Brain microvascular endothelial cell (primary cell): ENCODE results near the gene TANK.

Source experiments
- DNase-seq: peaks from one replicate; pipeline ENCODE4 v3.0.0-alpha.2; 2020
- H3K27ac ChIP-seq: fragments of 250-450 bp; sonication (Bioruptor Pico); 2 replicates; pipeline ENCODE4 v1.5.1; 2020; ENCODE audit warnings: mild to moderate bottlenecking, moderate library complexity
- H3K27me3 ChIP-seq: fragments of 250-450 bp; sonication (Bioruptor Pico); replicated peaks from 2 replicates; pipeline ENCODE4 v1.5.1; 2020; ENCODE audit warnings: mild to moderate bottlenecking
- H3K36me3 ChIP-seq: fragments of 250-450 bp; sonication (Bioruptor Pico); replicated peaks from 2 replicates; pipeline ENCODE4 v1.5.1; 2020; ENCODE audit warnings: mild to moderate bottlenecking
- H3K4me3 ChIP-seq: 2 replicates; pipeline ENCODE4 v1.5.1; 2011; ENCODE audit warnings: low read depth, mild to moderate bottlenecking, control low read depth, low read length, moderate library complexity
- in situ Hi-C: cut with HindIII; loops from 2 replicates; pipeline ENCODE4 v1.10.0; 2017; ENCODE audit warnings: low sequenced_read_pairs, low pct_ligation_motif_present
- TF ChIP-seq, protein P1 (sequence below): IDR thresholded peaks from 2 replicates; pipeline ENCODE4 v1.5.1; 2011; ENCODE audit warnings: low read depth, mild to moderate bottlenecking, moderate library complexity, low read length, control low read depth, inconsistent platforms; ENCODE audit errors: missing control alignments

TANK gene

DNA sequence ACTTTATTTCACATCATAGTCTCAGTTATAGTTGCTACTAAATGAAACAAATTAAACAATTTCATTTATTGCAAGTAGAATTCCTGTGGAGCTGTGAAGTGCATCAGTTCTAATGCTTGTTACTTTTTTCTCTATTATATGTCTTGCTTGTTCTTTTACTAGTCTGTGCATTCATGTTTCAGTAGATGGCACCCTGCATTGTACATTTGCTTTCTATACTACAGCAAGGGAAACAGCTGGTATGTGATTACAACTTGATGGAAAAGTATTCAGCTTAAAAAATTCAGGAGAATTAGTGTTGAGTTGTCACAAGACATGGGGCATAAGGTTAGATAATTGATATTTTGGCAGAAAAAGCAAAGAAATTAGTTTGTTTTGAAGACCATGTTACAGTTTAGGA lies 72.3 kb downstream of the TANK start:
- TF ChIP-seq, protein P1, sequence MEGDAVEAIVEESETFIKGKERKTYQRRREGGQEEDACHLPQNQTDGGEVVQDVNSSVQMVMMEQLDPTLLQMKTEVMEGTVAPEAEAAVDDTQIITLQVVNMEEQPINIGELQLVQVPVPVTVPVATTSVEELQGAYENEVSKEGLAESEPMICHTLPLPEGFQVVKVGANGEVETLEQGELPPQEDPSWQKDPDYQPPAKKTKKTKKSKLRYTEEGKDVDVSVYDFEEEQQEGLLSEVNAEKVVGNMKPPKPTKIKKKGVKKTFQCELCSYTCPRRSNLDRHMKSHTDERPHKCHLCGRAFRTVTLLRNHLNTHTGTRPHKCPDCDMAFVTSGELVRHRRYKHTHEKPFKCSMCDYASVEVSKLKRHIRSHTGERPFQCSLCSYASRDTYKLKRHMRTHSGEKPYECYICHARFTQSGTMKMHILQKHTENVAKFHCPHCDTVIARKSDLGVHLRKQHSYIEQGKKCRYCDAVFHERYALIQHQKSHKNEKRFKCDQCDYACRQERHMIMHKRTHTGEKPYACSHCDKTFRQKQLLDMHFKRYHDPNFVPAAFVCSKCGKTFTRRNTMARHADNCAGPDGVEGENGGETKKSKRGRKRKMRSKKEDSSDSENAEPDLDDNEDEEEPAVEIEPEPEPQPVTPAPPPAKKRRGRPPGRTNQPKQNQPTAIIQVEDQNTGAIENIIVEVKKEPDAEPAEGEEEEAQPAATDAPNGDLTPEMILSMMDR: no peak
- Histone ChIP-seq H3K4me3 (no peak overlapping the region), H3K27me3 (no peaks in the 10 kb centered on the region), H3K27ac (no peak overlapping the region), H3K36me3 (no peaks in the 10 kb centered on the region)
- DNase-seq: no peak
- in situ Hi-C loops: no loop called here

DNA sequence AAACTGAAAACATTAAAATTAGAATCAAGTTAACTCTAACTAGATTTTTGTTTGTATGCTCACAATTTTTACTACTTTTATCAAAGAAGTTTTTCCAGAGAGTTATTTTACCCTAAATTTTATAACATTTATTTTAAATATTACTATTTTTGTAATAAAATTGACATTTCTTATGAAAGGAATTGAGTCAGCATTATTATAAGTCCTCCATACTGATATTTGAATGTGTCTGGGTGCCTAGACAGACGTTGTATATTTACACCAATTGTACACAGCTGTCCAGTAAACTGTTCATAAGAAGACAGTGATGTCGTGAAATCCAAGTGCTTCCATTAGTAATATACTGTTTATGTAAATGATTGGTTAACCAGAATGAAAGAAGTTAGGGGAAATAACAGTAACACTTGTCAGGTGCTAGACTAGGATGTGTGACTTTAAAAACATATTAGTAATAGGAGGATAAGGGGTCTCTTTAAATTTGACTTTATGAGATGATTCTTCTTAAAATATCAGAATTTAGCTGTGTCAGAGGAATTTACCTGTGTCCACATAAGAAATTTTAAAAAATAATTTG lies 73.7 kb downstream of the TANK start:
- Histone ChIP-seq H3K36me3 (no peaks in the 10 kb centered on the region), H3K4me3 (no peak overlapping the region), H3K27ac (no peak overlapping the region), H3K27me3 (no peaks in the 10 kb centered on the region)
- no peak for DNase-seq
- in situ Hi-C loops: no loop called here
- TF ChIP-seq, protein P1: no peak

DNA sequence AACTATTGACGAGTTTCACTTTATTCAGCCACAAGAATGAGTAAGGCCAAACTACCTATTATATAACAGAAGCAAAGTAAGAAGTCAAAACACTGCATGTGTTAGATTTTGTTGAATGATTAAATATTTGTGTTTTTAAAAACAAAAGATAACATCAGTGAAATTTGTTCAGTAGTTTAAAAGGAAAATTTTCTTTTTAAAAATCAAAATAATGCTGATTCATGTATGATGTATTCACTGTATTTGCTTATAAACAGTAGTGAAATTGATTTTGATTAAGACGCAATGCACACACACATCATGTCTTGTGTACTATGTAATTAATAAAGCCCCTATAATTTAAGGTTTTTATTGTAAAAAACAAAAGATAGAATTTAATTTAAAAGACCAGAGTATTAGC lies 74.4 kb downstream of the TANK start:
- H3K27me3 ChIP-seq: no peaks in the 10 kb centered on the region
- DNase-seq: no peak
- H3K27ac ChIP-seq: no peak overlapping the region
- in situ Hi-C loops: no loop called here
- H3K36me3 ChIP-seq: no peaks in the 10 kb centered on the region
- no peak overlapping the region for H3K4me3 ChIP-seq
- TF ChIP-seq, protein P1: no peak

DNA sequence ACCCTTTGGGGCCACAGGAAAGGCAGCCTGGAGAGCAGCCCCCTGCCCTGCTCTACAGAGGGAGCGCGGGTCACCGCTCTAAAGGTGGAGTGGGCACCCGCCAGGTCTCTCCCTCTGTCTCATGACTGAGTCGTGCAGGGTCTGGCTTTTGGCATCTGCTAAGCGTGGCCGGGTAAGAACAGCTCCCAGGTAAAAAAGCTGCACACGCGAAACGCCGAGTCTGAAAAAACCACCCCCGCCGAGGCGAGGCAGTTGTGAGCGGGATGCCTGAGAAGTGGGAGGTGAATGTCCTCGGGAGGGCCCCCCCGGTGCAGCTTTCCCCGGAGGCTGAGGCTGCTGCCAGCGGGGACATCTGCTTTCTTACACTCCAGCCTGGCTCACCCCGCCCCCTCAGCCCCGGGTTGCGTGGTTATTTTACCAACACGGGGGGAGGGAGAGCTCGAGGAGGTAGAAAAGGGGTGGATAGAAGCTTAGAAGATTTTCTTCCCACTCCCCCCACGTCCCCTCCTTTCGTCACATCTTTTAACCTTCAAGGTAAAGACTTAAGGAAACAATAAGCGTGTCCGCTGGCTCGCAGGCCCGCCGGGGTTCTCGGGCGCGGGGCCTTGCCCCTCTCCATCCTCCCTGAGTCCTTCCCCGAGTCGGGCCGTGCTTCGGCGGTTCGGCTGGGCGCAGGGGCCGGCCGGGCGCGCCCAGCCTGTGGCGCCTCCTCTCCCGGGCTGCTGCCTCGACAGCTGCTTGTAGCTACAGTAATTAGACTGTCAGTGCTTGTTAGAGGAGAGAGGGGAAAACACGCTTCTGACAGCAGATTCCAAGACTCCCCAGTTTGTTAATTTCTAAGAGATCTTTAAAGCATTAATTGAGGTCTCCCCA lies 77.4 kb downstream of the TANK start:
- Histone ChIP-seq H3K27ac (no peak overlapping the region), H3K36me3 (no peaks in the 10 kb centered on the region), H3K4me3 (peak overlapping the region; percentile 53), H3K27me3 (no peaks in the 10 kb centered on the region)
- no peak for DNase-seq
- TF ChIP-seq, protein P1: no peak
- in situ Hi-C loops: no loop called here

DNA sequence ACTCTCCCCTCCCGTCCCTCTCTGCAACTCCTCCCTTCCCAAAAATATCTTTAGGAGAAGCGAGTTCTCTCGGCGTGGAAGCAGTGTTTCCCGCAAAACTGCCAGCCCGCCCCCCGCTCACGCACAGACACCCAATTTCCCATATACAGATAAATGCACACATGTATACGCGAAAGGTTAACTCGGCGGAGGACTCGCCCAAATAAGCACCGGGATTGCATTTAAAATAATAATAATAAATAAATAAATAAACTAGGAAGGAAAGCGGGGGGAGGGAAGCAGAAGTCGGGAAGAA lies 78.0 kb downstream of the TANK start:
- TF ChIP-seq, protein P1: no peak
- H3K27ac ChIP-seq: no peak overlapping the region
- H3K4me3 ChIP-seq: peak overlapping the region; percentile 53
- DNase-seq: no peak
- in situ Hi-C loops: no loop called here
- H3K36me3 ChIP-seq: no peaks in the 10 kb centered on the region
- no peaks in the 10 kb centered on the region for H3K27me3 ChIP-seq
